Measurements from ENCODE around the gene RABGGTA. TPM values are rescaled to one million over a fixed set of nuclear protein-coding genes. Genes with fewer than 3 reads are reported as not detected.
"Not testable (repeated sequence)": the region's sequence is repeated elsewhere in the genome, so short reads cannot be mapped to it uniquely, and the experiment has no call there.

RABGGTA gene
- total RNA-seq, 1 donor from 2014 or later, result 70.5 TPM

GRCh38 chr14:24219521-24219920 is 51.9 kb downstream of the RABGGTA start:
- no peaks in the 10 kb centered on the region for H3K9me3 Mint-ChIP-seq
- H3K36me3 Mint-ChIP-seq (ENCODE audit: low read depth), result peaks cover 22% of the 10 kb centered on the region
- no peaks in the 10 kb centered on the region for H3K27me3 Mint-ChIP-seq
- ChIA-PET POLR2A (interaction anchor here (0.7 to 1.8 kb wide), 4 partner anchors 23 to 210 kb away, joined by 4 to 15 read pairs (median 8); partner anchors contain the start of genes KHNYN, TINF2 and TM9SF1), CTCF (interaction anchor here (1.0 to 1.2 kb wide), 2 partner anchors 77 to 89 kb away, joined by 4 read pairs; no protein-coding TSS in a partner anchor)
- intact Hi-C loops (cut with micrococcal nuclease), result no loop called here
- ATAC-seq (ENCODE audit: low read depth) (no peak), DNase-seq (no peak)
- H3K27ac Mint-ChIP-seq, result no peak overlapping the region
- H3K4me1 Mint-ChIP-seq, result peaks cover 22% of the 10 kb centered on the region
- no peak overlapping the region for H3K4me3 Mint-ChIP-seq
- no peak for TF ChIP-seq CTCF (IDR thresholded peaks at IDR 0.05)

DNA sequence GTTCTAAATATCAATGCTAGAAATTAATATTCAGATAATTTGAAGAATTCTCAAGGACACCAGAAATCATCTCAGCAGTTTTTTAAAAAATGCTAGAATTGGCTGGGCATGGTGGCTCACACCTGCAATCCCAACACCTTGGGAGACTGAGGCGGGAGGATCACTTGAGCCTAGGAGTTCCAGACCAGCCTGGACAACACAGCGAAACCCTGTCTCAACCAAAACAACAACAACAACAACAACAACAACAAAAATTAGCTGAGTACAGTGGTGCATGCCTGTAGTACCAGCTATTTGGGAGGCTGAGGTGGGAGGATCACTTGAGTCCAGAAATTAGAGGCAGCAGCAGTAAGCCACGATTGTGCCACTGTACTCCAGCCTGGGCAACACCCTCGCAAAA is 52.3 kb downstream of the RABGGTA start:
- H3K36me3 Mint-ChIP-seq (ENCODE audit: low read depth), result peaks cover 24% of the 10 kb centered on the region
- intact Hi-C loops (cut with micrococcal nuclease), result no loop called here
- DNase-seq (no peak), ATAC-seq (ENCODE audit: low read depth) (no peak)
- POLR2A ChIA-PET, result interaction anchor here (0.7 to 1.8 kb wide), 3 partner anchors 23 to 211 kb away, joined by 6 to 15 read pairs (median 9); partner anchors contain the start of genes KHNYN and TINF2
- H3K27ac Mint-ChIP-seq, result no peak overlapping the region
- H3K27me3 Mint-ChIP-seq, result no peaks in the 10 kb centered on the region
- no peaks in the 10 kb centered on the region for H3K9me3 Mint-ChIP-seq
- peaks cover 25% of the 10 kb centered on the region for H3K4me1 Mint-ChIP-seq
- TF ChIP-seq CTCF (IDR thresholded peaks at IDR 0.05), result no peak
- CTCF ChIA-PET, result interaction anchor here (1.0 kb wide), 1 partner anchor 78 kb away, joined by 4 read pairs; no protein-coding TSS in a partner anchor
- H3K4me3 Mint-ChIP-seq, result no peak overlapping the region

DNA sequence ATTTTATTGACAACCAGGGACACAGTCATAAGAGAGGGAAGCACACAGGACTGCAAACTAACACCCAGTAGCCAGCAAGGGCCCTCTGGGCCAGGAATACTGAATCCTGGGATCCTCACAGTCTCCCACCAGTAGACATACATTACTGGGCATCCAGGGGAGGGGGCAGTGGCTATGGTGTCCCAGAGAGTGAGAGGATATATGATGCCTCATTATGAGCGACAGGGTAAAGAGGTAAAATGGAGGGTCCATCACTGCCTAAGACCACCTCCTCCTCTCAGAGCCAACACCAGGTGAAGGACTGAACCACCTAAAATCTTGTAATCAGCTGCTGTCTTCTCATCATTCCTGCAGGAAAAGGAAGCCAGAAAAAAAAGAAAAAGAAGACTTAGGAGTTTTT is 54.5 kb downstream of the RABGGTA start:
- H3K4me3 Mint-ChIP-seq; DNase-seq; H3K27me3 Mint-ChIP-seq; H3K9me3 Mint-ChIP-seq; H3K27ac Mint-ChIP-seq; ATAC-seq (ENCODE audit: low read depth): not testable (repeated sequence)
- intact Hi-C loops (cut with micrococcal nuclease), result loop anchor here (1.0 kb wide), 5 partner anchors 15 to 91 kb away; partner anchors contain the start of genes GMPR2, IRF9, NEDD8 and RABGGTA
- CTCF ChIA-PET, result interaction anchor here (2.1 to 5.6 kb wide), 3 partner anchors 25 to 92 kb away, joined by 15 to 37 read pairs (median 20); partner anchors contain the start of genes CIDEB, LTB4R2 and TINF2
- Mint-ChIP-seq H3K4me1 (peaks cover 43% of the 10 kb centered on the region), H3K36me3 (ENCODE audit: low read depth) (peaks cover 32% of the 10 kb centered on the region)
- POLR2A ChIA-PET, result interaction anchor here (1.6 kb wide), 1 partner anchor 54 kb away, joined by 9 read pairs; the partner anchor contains the start of gene RABGGTA

DNA sequence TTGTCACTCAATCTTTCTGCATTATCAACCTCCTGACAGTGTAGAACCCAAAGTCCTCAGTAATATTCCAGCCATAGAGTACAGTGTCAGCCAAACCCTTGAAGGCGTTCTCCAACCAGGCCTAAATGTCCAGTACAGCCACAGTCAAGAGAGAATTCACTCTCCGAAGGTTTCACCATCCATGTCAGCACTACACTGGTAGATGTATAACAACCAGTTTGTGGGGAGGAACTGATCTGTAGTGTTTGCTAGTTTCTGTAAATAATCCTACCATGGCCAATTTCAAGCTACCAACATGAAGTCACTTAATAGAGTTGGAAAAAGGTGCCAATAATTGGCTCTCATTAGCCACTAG is 55.1 kb downstream of the RABGGTA start:
- ChIA-PET POLR2A (interaction anchor here (0.6 to 6.6 kb wide), 31 partner anchors 9 to 220 kb away, joined by 3 to 143 read pairs (median 5); partner anchors contain the start of genes CARMIL3, CBLN3, CIDEB and DCAF11), CTCF (interaction anchor here (0.9 to 5.6 kb wide), 12 partner anchors 13 to 216 kb away, joined by 3 to 37 read pairs (median 6); partner anchors contain the start of genes CIDEB, IRF9, LTB4R2 and TINF2)
- H3K4me3 Mint-ChIP-seq, result peak overlapping the region; percentile 93
- peaks cover 49% of the 10 kb centered on the region for H3K4me1 Mint-ChIP-seq
- no peak for TF ChIP-seq CTCF (IDR thresholded peaks at IDR 0.05)
- peaks cover 37% of the 10 kb centered on the region for H3K36me3 Mint-ChIP-seq (ENCODE audit: low read depth)
- DNase-seq (no peak), ATAC-seq (ENCODE audit: low read depth) (no peak)
- no peaks in the 10 kb centered on the region for H3K27me3 Mint-ChIP-seq
- peak overlapping the region; percentile 95 for H3K27ac Mint-ChIP-seq
- intact Hi-C loops (cut with micrococcal nuclease), result loop anchor here (1.0 kb wide), 5 partner anchors 16 to 92 kb away; partner anchors contain the start of genes GMPR2, IRF9, NEDD8 and RABGGTA
- H3K9me3 Mint-ChIP-seq, result no peaks in the 10 kb centered on the region

Other genes with a start within 250 kb of the RABGGTA start
- gene CARMIL3, start 219.6 kb downstream of the RABGGTA start, total RNA-seq, result 3.5 and 3.9 TPM in 2 replicates
- gene CPNE6, start 200.0 kb downstream of the RABGGTA start, total RNA-seq, result 0.09 TPM in 1 of 2 replicates, not detected in the other
- gene PCK2, start 177.3 kb downstream of the RABGGTA start, total RNA-seq, result 82.1 and 102 TPM in 2 replicates
- gene DCAF11, start 156.8 kb downstream of the RABGGTA start, total RNA-seq, result 84.3 and 86.5 TPM in 2 replicates
- 5.4 and 5.5 TPM in 2 replicates for gene NRL, start 156.6 kb downstream of the RABGGTA start, total RNA-seq
- 2.3 and 2.4 TPM in 2 replicates for gene FITM1, start 140.9 kb downstream of the RABGGTA start, total RNA-seq
- gene PSME1, start 135.4 kb downstream of the RABGGTA start, total RNA-seq, result 406 and 449 TPM in 2 replicates
- gene EMC9, start 130.0 kb downstream of the RABGGTA start, total RNA-seq, result 22.5 and 22.6 TPM in 2 replicates
- gene PSME2, start 125.0 kb downstream of the RABGGTA start, total RNA-seq, result 285 and 312 TPM in 2 replicates
- 87.4 and 99.8 TPM in 2 replicates for gene RNF31, start 124.1 kb downstream of the RABGGTA start, total RNA-seq
- 221 and 229 TPM in 2 replicates for gene IRF9, start 110.3 kb downstream of the RABGGTA start, total RNA-seq
- gene REC8, start 99.5 kb downstream of the RABGGTA start, total RNA-seq, result 27.0 and 35.3 TPM in 2 replicates
- 76.4 and 80.3 TPM in 2 replicates for gene IPO4, start 82.8 kb downstream of the RABGGTA start, total RNA-seq
- gene TM9SF1, start 76.2 kb downstream of the RABGGTA start, total RNA-seq, result 24.5 and 26.3 TPM in 2 replicates
- gene TSSK4, start 65.9 kb downstream of the RABGGTA start, total RNA-seq, result 0.66 and 0.98 TPM in 2 replicates
- 88.5 and 117 TPM in 2 replicates for gene CHMP4A, start 58.1 kb downstream of the RABGGTA start, total RNA-seq
- 12.7 and 16.3 TPM in 2 replicates for gene MDP1, start 55.5 kb downstream of the RABGGTA start, total RNA-seq
- gene NEDD8, start 39.2 kb downstream of the RABGGTA start, total RNA-seq, result 129 and 149 TPM in 2 replicates
- gene GMPR2, start 38.7 kb downstream of the RABGGTA start, total RNA-seq, result 43.8 and 50.2 TPM in 2 replicates
- 197 and 205 TPM in 2 replicates for gene TINF2, start 29.0 kb downstream of the RABGGTA start, total RNA-seq
- 6.4 and 6.5 TPM in 2 replicates for gene TGM1, start 8.4 kb downstream of the RABGGTA start, total RNA-seq
- 32.5 and 33.9 TPM in 2 replicates for gene DHRS1, start 28.2 kb upstream of the RABGGTA start, total RNA-seq
- 30.5 and 36.4 TPM in 2 replicates for gene NOP9, start 28.3 kb upstream of the RABGGTA start, total RNA-seq
- gene CIDEB, start 36.4 kb upstream of the RABGGTA start, total RNA-seq, result 9.2 and 9.4 TPM in 2 replicates
- gene LTB4R2, start 38.5 kb upstream of the RABGGTA start, total RNA-seq, result 7.7 and 9.1 TPM in 2 replicates
- gene LTB4R, start 39.9 kb upstream of the RABGGTA start, total RNA-seq, result 8.2 and 8.6 TPM in 2 replicates
- gene ADCY4, start 63.5 kb upstream of the RABGGTA start, total RNA-seq, result 2.3 and 2.4 TPM in 2 replicates
- gene RIPK3, start 68.4 kb upstream of the RABGGTA start, total RNA-seq, result 38.9 and 39.2 TPM in 2 replicates
- 9.4 and 11.2 TPM in 2 replicates for gene NFATC4, start 96.6 kb upstream of the RABGGTA start, total RNA-seq
- gene NYNRIN, start 127.4 kb upstream of the RABGGTA start, total RNA-seq, result 0.02 and 0.04 TPM in 2 replicates
- 56.0 and 61.1 TPM in 2 replicates for gene CBLN3, start 158.1 kb upstream of the RABGGTA start, total RNA-seq
- 121 and 130 TPM in 2 replicates for gene KHNYN, start 158.4 kb upstream of the RABGGTA start, total RNA-seq
- 70.6 and 80.0 TPM in 2 replicates for gene SDR39U1, start 171.2 kb upstream of the RABGGTA start, total RNA-seq
- gene CMA1, start 236.7 kb upstream of the RABGGTA start, total RNA-seq, result not detected in 2 replicates

Measured in activated B cell treated with CpG ODN at 0.5 μM for 24 hours (primary cell).